GM12874 (cell line): ENCODE results near the gene WWC1.

Experiments used
- CTCF ChIP-seq: IDR thresholded peaks from 2 replicates; pipeline ENCODE4 v1.5.1; 2011; ENCODE audit warnings: low read depth, mild to moderate bottlenecking, control low read depth, low read length, moderate library complexity; ENCODE audit not compliant: insufficient read depth

Gene WWC1

GRCh38 chr5:168353216-168353957, 61.9 kb downstream of the WWC1 start:
- no peak for TF ChIP-seq CTCF

- no peak for TF ChIP-seq CTCF
These were observed 63.0 kb downstream of the WWC1 start for GRCh38 chr5:168354397-168354796.

DNA sequence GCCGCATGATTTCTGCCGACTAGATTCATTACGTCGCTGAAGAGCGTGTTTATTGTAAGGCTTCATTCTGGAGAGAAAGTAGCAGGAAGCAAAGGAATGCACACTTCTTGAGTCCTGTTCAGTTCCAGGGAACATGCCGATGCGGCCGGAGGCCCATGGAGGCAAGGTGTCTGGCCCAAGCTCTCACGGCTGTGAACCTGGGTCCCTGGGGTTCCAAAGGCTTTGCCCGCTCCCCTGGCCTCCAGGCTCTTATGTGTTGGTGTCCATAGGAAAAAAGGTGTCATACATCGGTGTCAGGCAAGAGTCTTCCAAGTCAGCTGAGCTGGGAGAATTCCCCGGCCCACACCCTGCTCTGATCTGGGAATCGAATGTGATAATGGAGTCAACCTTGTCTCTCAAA, 64.7 kb downstream of the WWC1 start:
- no peak for TF ChIP-seq CTCF

GRCh38 chr5:168356592-168356991, 65.1 kb downstream of the WWC1 start:
- TF ChIP-seq CTCF, result no peak

- TF ChIP-seq CTCF, result no peak
These were observed 66.4 kb downstream of the WWC1 start for GRCh38 chr5:168357876-168358275.

DNA sequence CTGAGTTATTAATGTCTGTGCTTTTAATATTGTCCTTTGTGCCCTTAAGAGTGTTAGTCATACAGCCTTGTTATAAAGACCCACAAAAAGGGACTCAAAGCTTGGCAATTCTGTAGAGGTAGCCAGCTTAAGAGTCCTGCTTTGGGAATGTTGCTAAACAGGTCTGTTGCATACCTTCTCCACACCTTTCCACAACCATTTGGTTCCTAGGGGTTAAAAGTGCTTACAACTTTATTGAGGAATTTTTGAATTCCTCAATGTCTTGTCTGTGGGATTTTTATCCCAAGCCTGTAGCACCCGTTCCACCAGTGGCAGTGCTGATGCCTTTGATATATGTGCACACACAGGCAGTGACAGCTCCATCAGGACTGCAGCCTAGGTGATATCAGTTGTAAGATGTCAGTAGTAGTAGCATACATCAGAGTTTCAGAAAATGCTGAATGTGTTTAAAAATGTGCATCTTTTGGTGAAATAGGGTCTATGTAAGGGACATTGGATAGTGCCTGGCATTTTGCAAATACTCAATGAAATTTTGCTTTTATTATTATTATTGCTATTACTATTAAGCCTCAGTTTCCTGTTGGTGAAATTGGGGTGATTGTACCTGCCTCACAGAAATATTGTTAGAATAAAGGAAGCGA, 68.5 kb downstream of the WWC1 start:
- TF ChIP-seq CTCF, result no peak

DNA sequence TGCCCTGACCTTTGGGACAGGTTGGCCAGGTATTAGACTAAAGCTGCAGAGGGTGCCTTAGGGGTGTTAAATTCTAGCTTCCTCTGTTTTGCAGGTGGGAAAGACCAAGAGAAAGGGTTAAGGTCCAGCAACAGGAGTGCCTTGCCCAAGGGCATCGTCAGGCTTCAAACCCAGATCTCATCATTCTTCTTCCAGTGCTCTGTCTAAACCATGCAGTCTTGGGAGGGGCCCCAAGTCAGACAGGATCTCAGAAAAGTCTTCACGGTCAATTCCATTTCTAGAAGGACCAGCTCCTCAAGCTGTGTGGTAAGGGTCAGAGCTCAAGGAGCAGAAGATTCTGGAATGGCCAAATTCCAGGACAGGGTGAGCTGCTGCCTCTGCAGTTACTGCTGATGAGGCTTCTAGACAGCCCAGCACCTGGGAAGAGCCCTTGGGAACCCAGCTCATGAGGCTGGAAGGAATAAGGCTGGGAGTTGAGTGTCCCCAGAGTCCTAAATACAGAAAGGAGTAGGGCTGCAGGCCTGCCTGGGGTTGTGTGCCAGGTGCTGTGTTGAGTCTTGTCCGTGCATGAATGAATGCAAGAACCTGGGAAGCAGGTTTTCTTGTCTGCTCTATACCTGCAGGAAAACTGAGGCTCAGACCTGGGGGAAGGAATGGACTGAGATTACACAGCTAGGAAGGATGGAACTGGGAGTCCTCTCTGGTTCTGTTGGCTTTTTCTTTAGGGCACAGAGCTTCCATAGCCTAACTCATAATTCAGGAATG, 69.3 kb downstream of the WWC1 start:
- TF ChIP-seq CTCF, result no peak
